Neuron (in vitro differentiated cells): ENCODE data around the gene ACVRL1.
"Not testable (repeated sequence)": the region's sequence is repeated elsewhere in the genome, so short reads cannot be mapped to it uniquely, and the experiment has no call there.

Source experiments
- H2AFZ ChIP-seq: one replicate; pipeline ENCODE4 v1.6.1; 2013; ENCODE audit warnings: low read depth, mild to moderate bottlenecking, inconsistent platforms, low read length, moderate library complexity
- H3K27me3 ChIP-seq: one replicate; pipeline ENCODE4 v1.6.1; 2013; ENCODE audit warnings: low read length; ENCODE audit not compliant: insufficient read depth
- H3K36me3 ChIP-seq: one replicate; pipeline ENCODE4 v1.6.1; 2013; ENCODE audit warnings: low read length; ENCODE audit not compliant: insufficient read depth
- H3K4me1 ChIP-seq: one replicate; pipeline ENCODE4 v1.6.1; 2013; ENCODE audit warnings: low read length; ENCODE audit not compliant: insufficient read depth
- H3K4me3 ChIP-seq: 2 replicates; pipeline ENCODE4 v1.5.1; 2013; ENCODE audit warnings: mild to moderate bottlenecking, low read length, moderate library complexity
- H3K9me3 ChIP-seq: one replicate; pipeline ENCODE4 v1.6.1; 2013; ENCODE audit warnings: low read length

The ACVRL1 gene

DNA sequence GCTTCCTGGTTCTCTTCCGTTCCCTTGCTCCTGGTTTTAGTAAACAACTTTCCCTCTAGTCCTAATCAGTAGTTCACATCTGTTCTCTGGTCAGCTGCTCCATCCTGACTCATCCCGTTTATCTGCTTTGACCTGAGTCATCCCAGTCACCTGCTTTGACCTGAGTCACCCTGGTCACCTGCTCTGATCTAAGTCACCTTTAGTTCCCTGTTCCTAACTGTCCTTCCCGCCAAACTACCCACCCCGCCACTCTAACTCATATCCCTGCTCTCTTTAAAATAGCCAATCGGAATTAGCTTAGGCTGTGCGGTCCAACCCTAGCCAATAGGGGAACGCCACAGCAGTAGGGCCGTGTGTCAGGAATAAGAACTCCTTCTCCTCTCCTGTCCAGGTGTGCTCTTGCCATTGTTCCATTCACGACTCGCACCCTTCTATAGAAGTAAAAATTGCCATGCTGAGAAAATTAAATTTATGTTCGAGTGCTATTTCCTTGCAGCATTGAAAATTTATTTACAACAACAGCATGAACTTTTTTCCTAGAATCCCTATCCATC, 22.6 kb upstream of the ACVRL1 start:
- Histone ChIP-seq H3K27me3 (no peaks in the 10 kb centered on the region), H3K4me1 (no peaks in the 10 kb centered on the region), H2AFZ (no peak overlapping the region), H3K36me3 (no peaks in the 10 kb centered on the region), H3K9me3 (no peaks in the 10 kb centered on the region), H3K4me3 (no peak overlapping the region)

DNA sequence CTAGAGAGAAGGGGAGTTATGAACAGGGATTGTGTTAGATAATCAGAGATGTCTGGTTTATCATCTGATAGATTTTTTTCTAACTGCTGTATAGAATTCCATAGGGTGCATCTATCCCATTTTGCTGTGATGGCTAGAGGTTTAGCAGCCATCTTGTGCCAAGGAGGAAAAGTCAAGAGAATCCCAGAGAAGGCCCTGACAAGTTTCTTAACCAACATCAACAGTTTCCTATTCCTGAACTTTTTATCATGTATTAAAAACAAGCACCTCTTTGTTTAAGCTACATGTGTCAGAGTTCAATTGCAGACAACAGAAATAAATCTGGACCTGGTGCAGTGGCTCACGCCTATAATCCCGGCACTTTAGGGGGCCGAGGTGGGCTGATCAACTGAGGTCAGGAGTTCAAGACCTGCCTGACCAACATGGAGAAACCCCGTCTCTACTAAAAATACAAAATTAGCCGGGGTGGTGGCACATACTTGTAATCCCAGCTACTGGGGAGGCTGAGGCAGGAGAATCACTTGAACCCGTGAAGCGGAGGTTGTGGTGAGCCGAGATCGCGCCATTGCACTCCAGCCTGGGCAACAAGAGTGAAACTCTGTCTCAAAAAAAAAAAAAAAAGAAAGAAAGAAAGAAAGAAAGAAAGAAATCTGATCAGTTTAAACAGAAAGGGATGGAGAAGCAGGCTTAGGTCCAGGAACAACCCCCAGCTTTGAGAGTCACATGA, 21.8 kb upstream of the ACVRL1 start:
- not testable (repeated sequence) for H3K9me3 ChIP-seq, H3K36me3 ChIP-seq, H3K27me3 ChIP-seq, H2AFZ ChIP-seq, H3K4me1 ChIP-seq, H3K4me3 ChIP-seq

DNA sequence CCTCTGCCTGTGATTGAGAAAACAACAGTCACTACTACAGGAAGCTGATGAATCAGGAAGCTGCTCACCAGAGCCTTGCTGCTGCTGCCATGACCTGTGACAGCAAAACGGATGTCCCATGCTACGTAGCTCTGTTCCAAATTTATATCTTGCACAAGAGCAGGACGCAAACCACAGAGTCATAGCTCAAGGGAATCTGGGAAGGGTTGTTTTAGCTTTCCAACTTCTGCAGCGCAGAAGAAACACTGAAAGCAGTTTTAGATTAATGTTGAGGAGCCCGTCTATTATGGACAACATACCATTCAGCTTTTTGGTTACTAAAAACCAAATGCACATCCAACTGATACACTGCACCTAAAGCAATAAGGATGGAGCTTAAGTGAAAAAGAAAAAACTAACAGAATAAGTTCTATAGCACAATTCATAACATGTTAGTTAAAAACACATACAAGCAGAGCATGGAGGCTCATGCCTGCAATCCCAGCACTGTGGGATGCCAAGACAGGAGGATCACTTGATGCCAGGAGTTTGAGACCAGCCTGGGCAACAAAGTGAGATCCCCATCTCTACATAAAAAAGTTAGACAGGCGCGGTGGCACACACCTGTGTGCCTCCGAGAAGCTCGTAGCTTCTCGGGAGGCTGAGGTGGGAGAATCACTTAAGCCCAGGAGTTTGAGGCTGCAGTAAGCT, 21.1 kb upstream of the ACVRL1 start:
- Histone ChIP-seq H3K27me3 (no peaks in the 10 kb centered on the region), H3K9me3 (no peaks in the 10 kb centered on the region), H3K4me1 (no peaks in the 10 kb centered on the region), H3K36me3 (no peaks in the 10 kb centered on the region), H3K4me3 (no peak overlapping the region), H2AFZ (no peak overlapping the region)

DNA sequence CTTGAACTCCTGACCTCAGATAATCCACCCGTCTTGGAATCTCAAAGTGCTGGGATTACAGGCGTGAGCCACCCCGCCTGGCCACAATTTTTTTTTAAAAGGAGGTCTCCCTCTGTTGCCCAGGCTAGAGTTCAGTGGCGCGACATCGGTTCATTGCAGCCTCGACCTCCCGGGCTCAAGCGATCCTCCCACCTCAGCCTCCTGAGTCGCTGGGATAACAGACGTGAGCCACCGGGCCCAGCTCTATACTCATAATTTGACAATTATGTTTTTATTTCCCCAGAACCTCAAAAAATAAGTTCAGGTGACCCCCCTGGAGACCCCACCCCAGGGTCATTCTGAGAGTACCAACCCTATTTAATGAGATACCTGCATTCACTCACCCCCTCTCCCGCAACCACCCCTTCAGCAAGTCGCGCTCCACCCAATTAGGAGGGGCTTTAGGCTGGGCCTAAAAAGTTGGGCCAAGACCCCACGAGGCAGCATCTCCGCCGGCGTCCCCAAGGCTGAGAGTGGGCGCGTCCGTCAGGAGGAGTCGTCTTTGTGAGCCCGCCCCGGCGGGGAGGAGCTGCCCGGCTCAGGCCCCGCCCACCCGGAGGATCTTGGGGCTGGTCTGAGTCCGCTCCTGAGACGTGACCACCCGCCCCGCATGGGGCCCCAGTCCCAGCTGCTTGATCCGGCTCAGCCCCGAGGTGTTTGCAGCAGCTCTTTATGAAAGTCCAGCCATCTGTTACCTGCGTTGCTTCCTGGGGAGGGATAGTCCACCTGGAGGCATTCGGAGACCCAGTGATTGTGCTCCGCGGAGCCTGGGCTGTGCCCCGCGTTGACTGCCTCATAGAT, 19.6 kb upstream of the ACVRL1 start, which contains the start of gene ANKRD33:
ANKRD33 (plus strand) TSS at position 628 of the 840 bp plus-strand sequence; CDS start at position 712, 84 bp downstream.
- Histone ChIP-seq H3K9me3 (no peaks in the 10 kb centered on the region), H3K4me3 (no peak within 1 kb of the TSS), H3K36me3 (no peaks in the 10 kb centered on the region), H2AFZ (no peak within 1 kb of the TSS), H3K27me3 (no peaks in the 10 kb centered on the region), H3K4me1 (no peaks in the 10 kb centered on the region)

DNA sequence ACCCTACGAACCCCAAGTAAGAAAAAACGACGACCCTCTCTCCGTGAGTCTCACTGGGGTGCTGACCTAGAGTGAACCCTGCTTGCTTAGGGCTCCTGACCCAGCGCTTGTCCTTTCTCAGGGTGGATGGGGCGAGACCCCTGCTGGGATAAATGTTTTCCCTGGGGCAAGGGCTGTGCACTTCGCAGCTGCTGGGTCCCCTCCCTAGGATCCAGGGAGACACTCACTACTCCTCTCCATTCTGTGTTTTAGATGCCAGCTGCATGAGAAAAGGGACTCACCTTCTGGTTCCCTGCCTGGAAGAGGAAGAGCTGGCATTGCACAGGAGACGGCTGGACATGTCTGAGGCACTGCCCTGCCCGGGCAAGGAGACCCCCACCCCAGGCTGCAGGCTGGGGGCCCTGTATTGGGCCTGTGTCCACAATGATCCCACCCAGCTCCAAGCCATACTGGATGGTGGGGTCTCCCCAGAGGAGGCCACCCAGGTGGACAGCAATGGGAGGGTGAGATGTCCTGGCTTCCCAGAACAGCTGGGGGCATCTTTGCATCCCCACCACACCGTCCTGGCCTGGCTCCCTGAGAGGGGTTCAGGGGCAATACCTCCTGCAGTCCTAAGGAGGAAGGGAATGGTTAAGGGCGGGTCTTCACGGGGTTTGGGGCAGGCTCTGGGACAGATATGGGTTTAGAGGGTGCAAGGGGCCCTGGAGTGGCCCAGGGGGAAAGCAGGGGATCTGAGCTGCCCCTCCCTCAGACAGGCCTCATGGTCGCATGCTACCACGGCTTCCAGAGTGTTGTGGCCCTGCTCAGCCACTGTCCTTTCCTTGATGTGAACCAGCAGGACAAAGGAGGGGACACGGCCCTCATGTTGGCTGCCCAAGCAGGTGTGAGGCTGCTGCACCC, 18.7 kb upstream of the ACVRL1 start:
- H3K4me3 ChIP-seq = no peak overlapping the region
- H2AFZ ChIP-seq = no peak overlapping the region
- no peaks in the 10 kb centered on the region for H3K27me3 ChIP-seq
- H3K9me3 ChIP-seq = no peaks in the 10 kb centered on the region
- H3K4me1 ChIP-seq = no peaks in the 10 kb centered on the region
- H3K36me3 ChIP-seq = no peaks in the 10 kb centered on the region

DNA sequence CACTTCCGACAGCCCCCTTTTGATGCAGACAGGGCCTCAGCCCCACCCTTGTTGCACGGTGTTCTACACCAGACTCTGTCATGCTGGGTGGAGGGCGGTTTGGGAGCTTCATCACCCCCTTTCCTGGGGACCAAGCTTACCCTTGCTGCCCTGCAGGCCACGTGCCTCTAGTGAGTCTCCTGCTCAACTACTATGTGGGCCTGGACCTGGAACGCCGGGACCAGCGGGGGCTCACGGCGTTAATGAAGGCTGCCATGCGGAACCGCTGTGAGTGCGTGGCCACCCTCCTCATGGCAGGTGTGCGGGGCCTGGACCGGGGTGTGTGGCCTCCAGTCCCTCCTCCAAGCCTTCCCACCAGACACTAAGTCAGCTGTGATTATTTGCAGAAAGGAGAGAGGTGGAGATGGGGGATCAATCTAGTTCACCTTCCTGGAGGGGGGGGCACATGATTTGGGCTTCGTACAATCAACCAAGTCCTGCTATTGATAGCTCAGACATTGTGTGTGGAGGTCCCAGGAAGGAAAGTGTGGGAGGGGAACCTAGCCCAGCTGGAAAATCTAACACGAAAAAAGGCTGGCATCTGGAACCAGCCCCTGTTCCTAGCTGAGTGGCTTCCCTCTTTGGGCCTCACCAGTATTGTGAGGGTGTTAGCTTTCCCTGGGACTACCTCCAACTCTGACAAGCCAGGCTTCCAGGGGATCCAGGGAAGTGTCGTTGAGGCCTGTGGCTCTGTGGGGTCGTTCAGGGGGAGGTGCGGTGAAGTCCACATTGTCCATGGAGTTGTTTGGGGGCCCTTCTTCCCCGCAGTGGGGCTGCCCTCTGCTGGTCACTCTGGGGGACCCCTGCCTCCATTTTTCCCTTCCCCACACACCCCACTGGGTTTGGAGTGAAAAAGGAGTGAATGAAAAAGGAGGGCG, 17.8 kb upstream of the ACVRL1 start:
- no peaks in the 10 kb centered on the region for H3K9me3 ChIP-seq
- no peak overlapping the region for H3K4me3 ChIP-seq
- H2AFZ ChIP-seq = no peak overlapping the region
- no peaks in the 10 kb centered on the region for H3K4me1 ChIP-seq
- no peaks in the 10 kb centered on the region for H3K36me3 ChIP-seq
- no peaks in the 10 kb centered on the region for H3K27me3 ChIP-seq

DNA sequence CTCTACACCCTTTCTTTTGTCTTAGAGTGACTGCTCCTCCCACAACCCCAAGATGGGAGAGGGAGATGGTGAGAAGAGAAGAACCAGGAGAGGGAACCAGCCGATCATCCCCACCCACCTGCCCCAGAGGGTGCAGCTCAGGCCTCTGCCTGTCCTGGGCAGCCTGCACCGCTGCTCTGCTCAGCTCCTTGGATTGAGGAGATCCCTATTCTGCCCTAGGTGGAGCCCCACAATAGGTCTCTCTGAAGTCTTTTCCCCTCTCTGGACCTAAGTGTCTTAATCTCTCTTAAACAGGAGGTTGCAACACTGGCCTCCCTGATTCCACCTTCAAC, 17.2 kb upstream of the ACVRL1 start:
- H2AFZ ChIP-seq = no peak overlapping the region
- H3K9me3 ChIP-seq = no peaks in the 10 kb centered on the region
- no peaks in the 10 kb centered on the region for H3K36me3 ChIP-seq

DNA sequence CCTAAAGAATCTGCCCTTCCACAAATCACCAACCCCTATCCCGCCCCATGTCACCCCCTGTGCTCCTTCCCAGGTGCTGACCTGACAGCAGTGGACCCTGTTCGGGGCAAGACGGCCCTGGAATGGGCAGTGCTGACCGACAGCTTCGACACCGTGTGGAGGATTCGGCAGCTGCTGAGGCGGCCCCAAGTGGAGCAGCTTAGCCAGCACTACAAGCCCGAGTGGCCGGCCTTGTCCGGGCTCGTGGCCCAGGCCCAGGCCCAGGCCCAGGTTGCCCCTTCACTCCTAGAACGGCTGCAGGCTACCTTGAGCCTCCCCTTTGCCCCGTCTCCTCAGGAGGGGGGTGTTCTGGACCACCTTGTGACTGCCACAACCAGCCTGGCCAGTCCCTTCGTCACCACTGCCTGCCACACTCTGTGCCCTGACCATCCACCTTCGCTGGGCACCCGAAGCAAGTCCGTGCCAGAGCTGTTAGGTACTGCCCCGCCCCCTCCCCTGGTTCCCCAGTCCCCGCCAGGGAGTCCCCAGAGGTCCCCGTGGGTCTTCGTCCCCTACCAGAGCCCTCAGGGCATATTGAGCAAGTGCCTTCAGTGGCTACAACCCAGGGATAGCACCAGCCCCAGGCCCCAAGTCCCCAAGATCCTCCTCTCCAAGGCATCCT, 16.7 kb upstream of the ACVRL1 start:
- no peaks in the 10 kb centered on the region for H3K36me3 ChIP-seq
- no peak overlapping the region for H3K4me3 ChIP-seq
- H3K4me1 ChIP-seq = no peaks in the 10 kb centered on the region
- no peaks in the 10 kb centered on the region for H3K27me3 ChIP-seq
- H3K9me3 ChIP-seq = no peaks in the 10 kb centered on the region
- no peak overlapping the region for H2AFZ ChIP-seq

More for the DNA sequence above, 17.2 kb upstream of the ACVRL1 start:
- no peak overlapping the region for H3K4me3 ChIP-seq
- H3K27me3 ChIP-seq = no peaks in the 10 kb centered on the region
- H3K4me1 ChIP-seq = no peaks in the 10 kb centered on the region

DNA sequence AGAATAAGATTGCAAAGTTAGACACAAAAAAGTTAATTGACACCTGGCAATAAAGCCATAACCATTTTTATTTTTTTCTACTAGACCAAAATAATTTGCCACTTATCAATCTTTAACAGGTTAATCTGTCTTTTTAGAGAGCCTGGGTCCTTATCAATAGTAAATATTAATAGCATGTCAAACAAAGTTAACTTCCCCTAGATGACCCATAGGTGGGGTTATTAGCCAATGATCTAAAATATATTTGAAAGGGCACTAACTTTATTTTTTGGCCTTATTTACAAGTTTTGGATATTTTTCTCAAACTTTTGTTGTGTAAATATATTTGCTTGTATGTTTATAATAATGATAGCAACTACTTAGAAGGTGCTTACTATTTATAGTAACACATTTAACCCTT, 15.5 kb upstream of the ACVRL1 start:
- H3K9me3 ChIP-seq = no peaks in the 10 kb centered on the region
- H2AFZ ChIP-seq = no peak overlapping the region
- H3K4me1 ChIP-seq = no peaks in the 10 kb centered on the region
- no peak overlapping the region for H3K4me3 ChIP-seq
- H3K27me3 ChIP-seq = no peaks in the 10 kb centered on the region
- H3K36me3 ChIP-seq = no peaks in the 10 kb centered on the region

DNA sequence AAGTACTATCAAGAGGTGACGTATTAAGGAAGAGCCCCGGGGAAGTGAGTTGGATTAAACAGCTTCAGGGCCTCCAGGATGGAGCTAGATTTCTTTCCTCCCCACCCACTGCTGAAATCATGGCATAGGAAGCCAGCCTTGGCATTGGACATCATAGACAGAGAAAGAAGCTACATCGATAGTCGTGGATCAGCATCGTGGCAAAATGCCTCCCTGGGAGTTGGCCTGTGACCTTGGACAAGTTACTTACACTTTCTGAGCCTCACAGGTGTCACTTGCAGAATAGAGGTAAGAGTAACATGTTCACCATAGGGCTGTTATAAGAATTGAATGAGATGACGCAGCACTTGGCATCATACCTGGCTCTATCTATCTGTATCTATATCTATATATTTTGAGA, 13.5 kb upstream of the ACVRL1 start:
- no peaks in the 10 kb centered on the region for H3K9me3 ChIP-seq
- peaks cover 3% of the 10 kb centered on the region for H3K27me3 ChIP-seq
- no peak overlapping the region for H2AFZ ChIP-seq
- no peaks in the 10 kb centered on the region for H3K4me1 ChIP-seq
- H3K36me3 ChIP-seq = no peaks in the 10 kb centered on the region
- H3K4me3 ChIP-seq = no peak overlapping the region

DNA sequence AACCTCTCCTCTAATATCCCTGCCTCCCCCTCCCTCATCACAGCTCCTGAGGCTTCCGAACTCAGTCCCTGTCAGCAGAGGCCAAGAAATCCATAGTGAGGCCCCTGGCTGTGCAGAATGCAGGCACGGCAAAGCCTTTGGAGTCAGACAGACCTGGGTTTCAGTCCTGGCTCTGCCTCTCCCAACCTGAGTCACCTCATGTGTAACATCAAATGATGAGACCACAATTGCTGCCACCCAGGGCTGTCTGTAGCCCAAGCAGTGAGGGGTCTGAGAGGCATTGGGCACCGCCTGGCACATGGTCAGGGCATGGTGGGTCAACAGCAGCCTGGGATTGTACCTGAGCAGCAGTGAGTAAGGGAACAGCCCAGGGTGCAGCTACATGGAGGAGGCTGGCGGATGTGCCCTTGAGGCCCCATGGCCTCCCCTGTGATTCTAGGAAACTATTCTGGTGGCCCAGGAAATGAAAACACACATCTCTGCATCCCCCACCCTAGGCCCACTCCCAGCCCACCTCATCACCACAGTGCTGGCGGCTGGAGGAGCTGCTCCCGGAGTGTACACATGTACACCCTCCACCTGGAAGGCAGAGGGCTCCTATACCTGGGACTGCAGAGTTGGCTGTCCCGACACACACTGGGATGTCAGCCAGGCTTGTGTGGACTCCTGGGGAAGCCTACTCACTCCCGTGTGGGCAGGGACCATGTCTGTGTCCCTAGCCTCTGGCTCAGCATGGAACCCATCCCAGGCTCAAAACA, 11.7 kb upstream of the ACVRL1 start:
- no peak overlapping the region for H3K4me3 ChIP-seq
- no peaks in the 10 kb centered on the region for H3K36me3 ChIP-seq
- peaks cover 3% of the 10 kb centered on the region for H3K27me3 ChIP-seq
- no peaks in the 10 kb centered on the region for H3K9me3 ChIP-seq
- no peaks in the 10 kb centered on the region for H3K4me1 ChIP-seq
- no peak overlapping the region for H2AFZ ChIP-seq
